Natural killer cell (primary cell): ENCODE data around the gene CCDC195. TPM values are rescaled to one million over a fixed set of nuclear protein-coding genes. Genes with fewer than 3 reads are reported as not detected.

Experiments used
- ATAC-seq, 3 donors: fragments of 150-1000 bp in 2 of 3; fragments of 200-7000 bp in 1 of 3; cut with Tn5 transposase; 1 replicate in 1 of 3; 2 replicates in 2 of 3; pipeline ENCODE4 v1.10.0; 2021; ENCODE audit warnings: mild to moderate bottlenecking in 2 of 3, moderate library complexity in 2 of 3
- DNase-seq, 2 donors: peaks; one replicate each; pipeline versions ENCODE4 v3.0.0 to v3.0.0-alpha.2; 2013 to 2021; ENCODE audit warnings: mixed read lengths in 1 of 2
- H3K27ac ChIP-seq: one replicate; pipeline ENCODE4 v1.5.1; 2013; ENCODE audit warnings: mild to moderate bottlenecking, low read length
- H3K27me3 ChIP-seq: one replicate; pipeline ENCODE4 v1.6.1; 2013; ENCODE audit warnings: low read length; ENCODE audit not compliant: control insufficient read depth, insufficient read depth
- H3K36me3 ChIP-seq: one replicate; pipeline ENCODE4 v1.6.1; 2013; ENCODE audit warnings: low read length; ENCODE audit not compliant: control insufficient read depth, insufficient read depth
- H3K4me1 ChIP-seq: one replicate; pipeline ENCODE4 v1.6.1; 2013; ENCODE audit warnings: low read length; ENCODE audit not compliant: control insufficient read depth, insufficient read depth
- H3K4me3 ChIP-seq: one replicate; pipeline ENCODE4 v1.5.1; 2013; ENCODE audit warnings: low read length
- H3K9me3 ChIP-seq: one replicate; pipeline ENCODE4 v1.6.1; 2013; ENCODE audit warnings: low read length; ENCODE audit not compliant: control insufficient read depth, insufficient read depth
- H3K27ac Mint-ChIP-seq, 2 donors: one replicate each; pipeline ENCODE4 v1.8.0; 2022; ENCODE audit warnings: mild to moderate bottlenecking in 2 of 2, mixed read lengths in 2 of 2, moderate library complexity in 1 of 2
- H3K27me3 Mint-ChIP-seq, 2 donors: one replicate each; pipeline ENCODE4 v1.8.0; 2022; ENCODE audit warnings: low read depth in 2 of 2, mixed read lengths in 2 of 2
- H3K36me3 Mint-ChIP-seq: one replicate; pipeline ENCODE4 v1.8.0; 2022; ENCODE audit warnings: mixed read lengths
- H3K4me1 Mint-ChIP-seq, 2 donors: one replicate each; pipeline ENCODE4 v1.8.0; 2022; ENCODE audit warnings: mixed read lengths in 2 of 2
- H3K4me3 Mint-ChIP-seq: one replicate; pipeline ENCODE4 v1.8.0; 2022; ENCODE audit warnings: mild to moderate bottlenecking, moderate library complexity, mixed read lengths
- H3K9me3 Mint-ChIP-seq, 2 donors: one replicate each; pipeline ENCODE4 v1.8.0; 2022; ENCODE audit warnings: mixed read lengths in 2 of 2
- CTCF ChIP-seq: fragments of 200-600 bp; IDR thresholded peaks from one replicate; pipeline ENCODE4 v1.8.0; 2022; ENCODE audit warnings: antibody characterized with exemption
- WGBS: methylation state at CpG from one replicate; pipeline ENCODE4 v1.1.7; 2013; ENCODE audit warnings: missing lambda C conversion rate; ENCODE audit not compliant: insufficient coverage; 5-methylcytosine and 5-hydroxymethylcytosine counted together
- intact Hi-C: fragments of 100-400 bp; cut with micrococcal nuclease; formaldehyde crosslinking; loops from one replicate; pipeline ENCODE4 v1.14.2; 2022
- total RNA-seq, 4 donors: library from RNA; stranded (reverse); fragments of 120-200 nt in 1 of 4; gene quantifications; one replicate each; pipeline versions ENCODE4 v1.2.3 to v1.2.4, GENCODE V29; 2013 to 2022

Gene CCDC195, protein sequence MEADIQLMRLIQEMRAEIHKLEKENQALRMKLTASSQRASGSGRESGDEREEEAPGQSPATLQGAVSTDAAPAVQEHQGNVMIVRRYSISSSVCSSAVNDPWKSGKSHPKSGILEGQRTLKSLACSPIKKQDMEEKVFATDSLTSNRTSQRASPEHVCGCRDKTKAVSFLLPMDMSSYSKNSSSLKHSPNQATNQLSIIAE
- not detected for total RNA-seq
- not detected for total RNA-seq (2013)

GRCh38 chr2:224716201-224716600 lies at the start of gene CCDC195:
Gene CCDC195 (minus strand): TSS chr2:224716365. CDS start chr2:224716365, 0 bp downstream.
- no peak within 1 kb of the TSS for H3K4me3 Mint-ChIP-seq
- H3K9me3 Mint-ChIP-seq = no peaks in the 10 kb centered on the region
- H3K27me3 Mint-ChIP-seq = peaks cover 8 to 16% of the 10 kb centered on the region in 2 donors
- no peaks in the 10 kb centered on the region for H3K4me1 ChIP-seq
- H3K9me3 ChIP-seq = no peaks in the 10 kb centered on the region
- no peaks in the 10 kb centered on the region for H3K27me3 ChIP-seq
- DNase-seq (no peak), ATAC-seq (no peak)
- TF ChIP-seq CTCF = no peak
- no peaks in the 10 kb centered on the region for H3K4me1 Mint-ChIP-seq
- WGBS = 93% methylated on average over 4 of the region's 5 CpGs
- no peak within 1 kb of the TSS for H3K4me3 ChIP-seq
- intact Hi-C loops = no loop called here
- no peak within 1 kb of the TSS for H3K27ac ChIP-seq
- H3K36me3 Mint-ChIP-seq = no peaks in the 10 kb centered on the region
- no peaks in the 10 kb centered on the region for H3K36me3 ChIP-seq
- H3K27ac Mint-ChIP-seq = no peak within 1 kb of the TSS

- no peaks in the 10 kb centered on the region for H3K27me3 ChIP-seq
- no peak overlapping the region for H3K4me3 Mint-ChIP-seq
- no peak overlapping the region for H3K27ac ChIP-seq
- no peaks in the 10 kb centered on the region for H3K27me3 Mint-ChIP-seq
- H3K36me3 ChIP-seq = peaks cover 66% of the 10 kb centered on the region
- WGBS = 78% methylated on average over 1 of the region's 2 CpGs
- no peaks in the 10 kb centered on the region for H3K9me3 Mint-ChIP-seq
- H3K4me3 ChIP-seq = no peak overlapping the region
- intact Hi-C loops = no loop called here
- DNase-seq (peak in 1 of 2 donors; percentile 48), ATAC-seq (peak in 1 of 3 donors; percentile 24)
- H3K9me3 ChIP-seq = no peaks in the 10 kb centered on the region
- H3K4me1 ChIP-seq = no peaks in the 10 kb centered on the region
- TF ChIP-seq CTCF = no peak
- H3K27ac Mint-ChIP-seq = peak overlapping the region; percentile 19 to 45
- peaks cover 0 to 4% of the 10 kb centered on the region in 2 donors for H3K4me1 Mint-ChIP-seq
- H3K36me3 Mint-ChIP-seq = peaks cover 58% of the 10 kb centered on the region
These were observed 48.5 kb upstream of the CCDC195 start for GRCh38 chr2:224764565-224765236.

DNA sequence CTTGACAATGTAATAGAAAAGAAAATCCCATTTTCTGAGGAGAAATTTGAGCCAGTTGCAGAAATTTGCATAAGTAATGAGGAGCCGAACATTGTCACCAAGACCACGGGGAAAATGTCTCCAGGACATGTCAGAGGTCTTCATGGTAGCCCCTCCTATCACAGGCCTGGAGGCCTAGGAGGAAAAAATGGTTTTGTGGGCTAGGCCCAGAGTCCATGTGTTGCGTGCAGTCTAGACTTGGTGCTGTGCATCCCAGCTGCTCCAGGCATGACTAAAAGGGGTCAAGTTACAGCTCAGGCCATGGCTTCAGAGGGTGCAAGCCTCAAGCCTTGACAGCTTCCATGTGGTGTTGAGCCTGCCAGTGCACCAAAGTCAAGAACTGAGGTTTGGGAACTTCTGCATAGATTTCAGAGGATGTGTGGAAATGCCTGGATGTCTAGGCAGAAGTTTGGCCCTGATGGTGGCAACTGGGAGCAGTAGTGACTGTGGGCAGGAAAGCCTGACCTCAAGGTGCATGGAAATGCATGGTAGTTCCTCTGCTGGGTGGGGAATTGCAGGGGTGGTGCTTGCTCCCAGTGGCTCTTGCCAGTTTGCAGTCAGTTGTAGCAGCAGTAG lies 41.9 kb upstream of the CCDC195 start:
- Histone ChIP-seq H3K36me3 (peaks cover 30% of the 10 kb centered on the region), H3K9me3 (peaks cover 17% of the 10 kb centered on the region), H3K27ac (no peak overlapping the region), H3K4me1 (no peaks in the 10 kb centered on the region), H3K27me3 (no peaks in the 10 kb centered on the region), H3K4me3 (no peak overlapping the region)
- H3K4me1 Mint-ChIP-seq = peaks cover 0 to 4% of the 10 kb centered on the region in 2 donors
- 96% methylated on average over 3 of the region's 3 CpGs for WGBS
- peaks cover 7 to 8% of the 10 kb centered on the region in 2 donors for H3K9me3 Mint-ChIP-seq
- H3K27ac Mint-ChIP-seq = no peak overlapping the region
- no peak overlapping the region for H3K4me3 Mint-ChIP-seq
- H3K36me3 Mint-ChIP-seq = peaks cover 34% of the 10 kb centered on the region
- intact Hi-C loops = no loop called here
- H3K27me3 Mint-ChIP-seq = no peaks in the 10 kb centered on the region
- DNase-seq (no peak), ATAC-seq (no peak)
- no peak for TF ChIP-seq CTCF
